ENCODE data around the gene PYCR2. TPM values are rescaled to one million over a fixed set of nuclear protein-coding genes. Genes with fewer than 3 reads are reported as not detected.
"Not testable (repeated sequence)": the region's sequence is repeated elsewhere in the genome, so short reads cannot be mapped to it uniquely, and the experiment has no call there.

The PYCR2 gene
- total RNA-seq, 2 experiments from 2014 or later = 136 to 181 TPM

GRCh38 chr1:225940385-225941151, 16.5 kb upstream of the PYCR2 start:
- POLR2A ChIA-PET = interaction anchor here (0.6 to 7.9 kb wide), 11 partner anchors 9 to 292 kb away, joined by 3 to 83 read pairs (median 4); partner anchors contain the start of gene PYCR2
- no peak for DNase-seq (ENCODE audit: low spot score)
- intact Hi-C loops (cut with micrococcal nuclease; ENCODE audit: unreplicated experiment) = loop anchor here (5.0 kb wide), 1 partner anchor 513 kb away; the partner anchor contains the start of gene LBR
- H2AFZ ChIP-seq (ENCODE audit: low read length) = peak overlapping the region; percentile 57; the same call in 1 of the 2 replicates
- TF ChIP-seq, protein P1, sequence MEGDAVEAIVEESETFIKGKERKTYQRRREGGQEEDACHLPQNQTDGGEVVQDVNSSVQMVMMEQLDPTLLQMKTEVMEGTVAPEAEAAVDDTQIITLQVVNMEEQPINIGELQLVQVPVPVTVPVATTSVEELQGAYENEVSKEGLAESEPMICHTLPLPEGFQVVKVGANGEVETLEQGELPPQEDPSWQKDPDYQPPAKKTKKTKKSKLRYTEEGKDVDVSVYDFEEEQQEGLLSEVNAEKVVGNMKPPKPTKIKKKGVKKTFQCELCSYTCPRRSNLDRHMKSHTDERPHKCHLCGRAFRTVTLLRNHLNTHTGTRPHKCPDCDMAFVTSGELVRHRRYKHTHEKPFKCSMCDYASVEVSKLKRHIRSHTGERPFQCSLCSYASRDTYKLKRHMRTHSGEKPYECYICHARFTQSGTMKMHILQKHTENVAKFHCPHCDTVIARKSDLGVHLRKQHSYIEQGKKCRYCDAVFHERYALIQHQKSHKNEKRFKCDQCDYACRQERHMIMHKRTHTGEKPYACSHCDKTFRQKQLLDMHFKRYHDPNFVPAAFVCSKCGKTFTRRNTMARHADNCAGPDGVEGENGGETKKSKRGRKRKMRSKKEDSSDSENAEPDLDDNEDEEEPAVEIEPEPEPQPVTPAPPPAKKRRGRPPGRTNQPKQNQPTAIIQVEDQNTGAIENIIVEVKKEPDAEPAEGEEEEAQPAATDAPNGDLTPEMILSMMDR (conservative IDR thresholded peaks at IDR 0.05; ENCODE audit: low read length) = no peak
- no peak for TF ChIP-seq EZH2phosphoT487 (IDR thresholded peaks at IDR 0.05; ENCODE audit: borderline replicate concordance, low read depth, low read length)
- peak overlapping the region; percentile 0 for H3K4me3 ChIP-seq (ENCODE audit: low read depth, low read length, poor library complexity, severe bottlenecking)
- CTCF ChIA-PET (ENCODE audit: unreplicated experiment) = interaction anchor here (1.0 to 1.3 kb wide), 3 partner anchors 11 to 173 kb away, joined by 4 to 5 read pairs (median 4); no protein-coding TSS in a partner anchor
- no peaks in the 10 kb centered on the region for H3K36me3 ChIP-seq (ENCODE audit: insufficient read depth, low read length)
- peak overlapping the region; percentile 76 for H3K4me2 ChIP-seq (ENCODE audit: low read length)
- no peaks in the 10 kb centered on the region for H3K9me3 ChIP-seq (ENCODE audit: low read length)
- no TSS peak for BruUV-seq (replicated peaks)
- H3K27ac ChIP-seq (ENCODE audit: low read depth, low read length, poor library complexity, severe bottlenecking) = peak overlapping the region; percentile 95
- peaks cover 74% of the 10 kb centered on the region for H3K4me1 ChIP-seq (ENCODE audit: insufficient read depth, low read length, poor library complexity, severe bottlenecking)
- no peaks in the 10 kb centered on the region for H4K20me1 ChIP-seq (ENCODE audit: insufficient read depth, low read length)
- no peaks in the 10 kb centered on the region for H3K79me2 ChIP-seq (ENCODE audit: insufficient read depth, low read depth, low read length)
- no peaks in the 10 kb centered on the region for H3K9me2 ChIP-seq (ENCODE audit: insufficient read depth, low read length)

DNA sequence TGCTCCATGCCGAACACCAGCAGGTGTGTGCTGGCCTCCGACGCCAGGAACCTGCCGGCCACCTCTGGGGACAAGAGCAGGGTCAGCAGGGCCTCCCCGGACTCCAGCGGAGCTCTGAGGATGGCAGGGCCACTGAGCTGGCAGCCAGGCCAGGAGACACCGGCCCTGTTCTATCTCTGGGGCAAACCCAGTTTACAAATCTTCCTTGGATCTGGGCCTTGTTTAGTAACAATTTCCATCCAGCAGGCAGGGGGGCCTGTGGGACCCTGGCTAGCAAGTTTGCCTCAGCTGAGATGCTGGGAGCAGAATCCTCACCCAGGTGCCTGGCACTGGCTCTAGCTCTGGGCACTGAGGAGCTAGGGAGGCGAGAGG, 15.9 kb upstream of the PYCR2 start:
- H3K4me3 ChIP-seq (ENCODE audit: low read depth, low read length, poor library complexity, severe bottlenecking) = peak overlapping the region; percentile 0
- ChIA-PET POLR2A (interaction anchor here (1.3 to 7.9 kb wide), 5 partner anchors 8 to 114 kb away, joined by 3 to 83 read pairs (median 4); partner anchors contain the start of gene PYCR2), CTCF (ENCODE audit: unreplicated experiment) (interaction anchor here (1.0 to 1.3 kb wide), 3 partner anchors 10 to 172 kb away, joined by 4 to 5 read pairs (median 4); no protein-coding TSS in a partner anchor)
- H3K36me3 ChIP-seq (ENCODE audit: insufficient read depth, low read length); BruUV-seq (replicated peaks); H3K9me3 ChIP-seq (ENCODE audit: low read length); H3K79me2 ChIP-seq (ENCODE audit: insufficient read depth, low read depth, low read length); DNase-seq (ENCODE audit: low spot score); H4K20me1 ChIP-seq (ENCODE audit: insufficient read depth, low read length); H3K9me2 ChIP-seq (ENCODE audit: insufficient read depth, low read length): not testable (repeated sequence)
- H3K4me2 ChIP-seq (ENCODE audit: low read length) = peak overlapping the region; percentile 76
- H3K4me1 ChIP-seq (ENCODE audit: insufficient read depth, low read length, poor library complexity, severe bottlenecking) = peaks cover 68% of the 10 kb centered on the region
- intact Hi-C loops (cut with micrococcal nuclease; ENCODE audit: unreplicated experiment) = loop anchor here (5.0 kb wide), 1 partner anchor 513 kb away; the partner anchor contains the start of gene LBR
- peak overlapping the region; percentile 57; the same call in 1 of the 2 replicates for H2AFZ ChIP-seq (ENCODE audit: low read length)
- peak overlapping the region; percentile 95 for H3K27ac ChIP-seq (ENCODE audit: low read depth, low read length, poor library complexity, severe bottlenecking)

- ChIA-PET CTCF (ENCODE audit: unreplicated experiment) (interaction anchor here (1.3 kb wide), 1 partner anchor 58 kb away, joined by 4 read pairs; no protein-coding TSS in a partner anchor), POLR2A (interaction anchor here (0.6 to 2.5 kb wide), 5 partner anchors 8 to 57 kb away, joined by 3 to 10 read pairs (median 9); partner anchors contain the start of gene TMEM63A)
- H2AFZ ChIP-seq (ENCODE audit: low read length); intact Hi-C loops (cut with micrococcal nuclease; ENCODE audit: unreplicated experiment); H3K27ac ChIP-seq (ENCODE audit: low read depth, low read length, poor library complexity, severe bottlenecking); H4K20me1 ChIP-seq (ENCODE audit: insufficient read depth, low read length); H3K9me3 ChIP-seq (ENCODE audit: low read length); H3K4me2 ChIP-seq (ENCODE audit: low read length); DNase-seq (ENCODE audit: low spot score); H3K4me3 ChIP-seq (ENCODE audit: low read depth, low read length, poor library complexity, severe bottlenecking); H3K36me3 ChIP-seq (ENCODE audit: insufficient read depth, low read length); BruUV-seq (replicated peaks); H3K9me2 ChIP-seq (ENCODE audit: insufficient read depth, low read length); H3K79me2 ChIP-seq (ENCODE audit: insufficient read depth, low read depth, low read length): not testable (repeated sequence)
- H3K4me1 ChIP-seq (ENCODE audit: insufficient read depth, low read length, poor library complexity, severe bottlenecking) = peaks cover 61% of the 10 kb centered on the region
Observed at GRCh38 chr1:225939097-225939938, 15.3 kb upstream of the PYCR2 start.
